Measurements from ENCODE around the gene GPR35.
"Not testable (repeated sequence)": the region's sequence is repeated elsewhere in the genome, so short reads cannot be mapped to it uniquely, and the experiment has no call there.

Gene GPR35

DNA sequence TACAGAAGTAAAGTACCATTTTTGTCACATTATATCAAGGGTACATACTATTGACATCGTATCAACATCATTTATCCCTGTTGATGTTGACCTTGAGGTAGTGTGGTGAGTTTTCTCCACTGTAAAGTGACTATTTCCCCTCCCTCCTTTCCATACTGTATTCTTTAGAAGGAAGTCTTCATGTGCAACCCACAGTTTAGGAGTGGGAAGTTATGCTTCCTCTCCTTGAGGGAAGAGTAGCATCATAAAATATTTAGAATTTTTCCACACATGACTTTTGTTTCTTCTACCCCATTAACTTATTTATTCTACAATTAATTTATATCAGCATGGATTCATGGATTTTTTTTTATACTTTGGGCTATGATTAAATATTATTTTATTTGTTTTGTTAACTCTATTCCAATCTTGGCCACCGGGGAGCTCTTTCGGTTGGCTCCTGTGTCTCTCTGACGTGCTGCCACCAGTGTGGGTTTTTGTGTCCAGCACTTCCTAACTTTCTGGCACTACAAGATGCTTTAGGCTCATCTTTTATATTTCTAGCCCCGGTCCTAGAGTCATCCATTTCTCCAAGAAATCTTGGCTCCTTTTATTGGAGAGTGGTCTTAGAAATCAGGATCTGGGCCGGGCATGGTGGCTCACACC lies 38.4 kb downstream of the GPR35 start:
- DNase-seq, result no peak

DNA sequence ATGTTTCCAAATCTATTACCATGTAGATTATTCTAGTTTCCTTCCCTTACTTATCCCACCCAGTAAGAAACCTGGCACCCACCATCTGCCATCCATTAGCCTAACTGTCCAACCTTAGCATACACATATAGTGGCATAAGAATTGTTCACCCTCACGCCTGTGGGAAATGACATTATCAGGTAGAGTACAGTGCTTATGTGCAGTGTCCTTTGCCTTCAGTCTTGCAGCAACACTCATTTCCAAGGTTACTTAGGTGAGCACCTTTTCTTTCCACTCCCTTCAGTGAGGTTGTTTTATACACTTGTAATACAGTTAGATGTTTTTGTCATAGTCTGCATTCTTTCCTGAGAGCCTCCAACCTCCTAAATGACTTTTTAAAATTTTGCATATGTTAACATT lies 39.3 kb downstream of the GPR35 start:
- DNase-seq, result no peak

DNA sequence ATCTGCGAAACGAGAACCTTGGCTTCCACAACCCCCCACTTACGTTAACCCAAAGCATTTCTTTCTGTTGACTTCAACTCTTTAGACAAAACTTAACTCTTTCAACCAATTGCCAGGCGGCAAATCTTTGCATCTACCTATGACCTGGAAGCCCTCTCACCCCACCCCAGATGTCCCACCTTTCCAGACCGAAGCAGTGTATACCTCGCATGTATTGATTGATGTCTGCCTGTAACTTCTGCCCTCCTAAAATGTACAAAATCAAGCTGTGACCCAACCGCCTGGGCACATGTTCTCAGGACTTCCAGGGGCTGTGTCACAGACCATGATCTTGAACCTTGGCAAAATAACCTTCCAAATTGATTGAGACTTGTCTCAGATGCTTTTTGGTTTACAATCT lies 45.1 kb downstream of the GPR35 start:
- no peak for DNase-seq

DNA sequence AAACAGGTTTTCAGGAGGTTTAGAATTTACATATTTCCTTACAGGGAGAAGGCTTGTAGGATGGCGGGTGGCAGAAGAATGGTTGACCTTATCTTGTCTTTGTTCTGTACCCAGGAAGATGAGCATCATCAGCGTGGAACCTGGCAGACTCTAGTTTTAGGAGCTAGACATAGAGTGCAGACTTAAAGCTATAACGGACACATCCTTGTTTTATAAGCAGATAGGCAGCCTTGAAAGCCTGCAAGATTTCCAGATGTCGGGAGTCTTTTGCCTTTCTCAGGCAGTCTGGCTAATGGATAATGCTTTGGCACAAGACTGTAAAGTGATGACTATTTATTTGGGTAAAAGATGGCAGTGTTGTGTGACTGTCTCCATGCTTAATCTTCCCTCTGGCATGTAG lies 45.7 kb downstream of the GPR35 start:
- DNase-seq, result no peak

DNA sequence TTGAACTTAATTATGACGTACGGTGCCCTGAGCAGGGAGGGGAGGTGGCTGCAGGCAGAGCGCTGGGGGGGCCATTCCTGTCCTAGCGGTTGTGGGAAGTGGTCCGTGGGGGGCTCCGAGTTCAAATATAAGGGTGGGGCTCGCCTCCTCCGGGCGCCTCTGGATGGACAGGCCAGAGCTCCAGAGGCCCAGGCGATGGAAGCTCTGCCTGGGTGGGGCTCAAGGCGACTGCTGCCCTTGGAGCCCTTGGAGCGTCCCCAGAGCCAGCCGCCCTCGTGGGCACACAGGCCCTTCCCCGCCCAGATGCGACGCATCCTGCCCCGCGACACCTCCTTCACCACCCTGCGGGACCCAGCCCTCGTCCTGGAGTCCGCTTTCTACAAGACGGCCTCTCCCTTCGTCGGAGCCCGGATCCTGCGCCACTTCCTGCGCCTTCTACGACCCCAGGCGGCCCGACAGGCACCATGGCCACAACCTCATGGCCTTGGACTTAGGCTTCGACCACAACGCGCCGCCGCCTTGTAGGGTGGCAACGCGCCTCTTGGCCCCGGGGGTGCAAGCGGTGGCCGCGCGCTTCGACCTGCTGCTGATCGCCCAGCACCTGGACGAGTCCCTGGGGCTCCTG lies 46.9 kb downstream of the GPR35 start:
- no peak for DNase-seq

DNA sequence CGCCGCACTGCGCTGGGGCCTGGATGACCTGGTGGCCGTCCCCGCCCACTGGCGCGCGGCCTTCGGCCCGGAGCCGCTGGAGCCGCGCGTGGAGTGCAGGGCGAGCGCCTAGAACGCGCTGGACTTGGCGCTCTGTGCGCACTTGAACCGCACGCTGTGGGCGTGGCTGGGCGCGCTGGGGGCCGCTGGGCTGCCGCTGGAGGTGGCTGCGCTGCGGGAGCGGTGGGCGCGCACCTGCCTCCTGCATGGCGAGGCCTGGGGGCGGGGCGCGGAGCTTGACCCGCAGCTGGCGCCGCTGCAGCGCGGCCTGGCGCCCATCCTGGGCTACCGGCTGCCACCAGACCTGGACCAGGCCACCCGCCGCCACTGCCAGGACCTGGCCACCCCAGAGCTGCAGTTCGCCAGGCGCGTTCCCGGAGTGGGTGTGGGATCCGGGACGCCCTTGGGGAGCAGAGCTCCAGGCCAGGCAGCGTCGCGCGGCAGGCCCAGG lies 47.5 kb downstream of the GPR35 start:
- DNase-seq, result no peak

DNA sequence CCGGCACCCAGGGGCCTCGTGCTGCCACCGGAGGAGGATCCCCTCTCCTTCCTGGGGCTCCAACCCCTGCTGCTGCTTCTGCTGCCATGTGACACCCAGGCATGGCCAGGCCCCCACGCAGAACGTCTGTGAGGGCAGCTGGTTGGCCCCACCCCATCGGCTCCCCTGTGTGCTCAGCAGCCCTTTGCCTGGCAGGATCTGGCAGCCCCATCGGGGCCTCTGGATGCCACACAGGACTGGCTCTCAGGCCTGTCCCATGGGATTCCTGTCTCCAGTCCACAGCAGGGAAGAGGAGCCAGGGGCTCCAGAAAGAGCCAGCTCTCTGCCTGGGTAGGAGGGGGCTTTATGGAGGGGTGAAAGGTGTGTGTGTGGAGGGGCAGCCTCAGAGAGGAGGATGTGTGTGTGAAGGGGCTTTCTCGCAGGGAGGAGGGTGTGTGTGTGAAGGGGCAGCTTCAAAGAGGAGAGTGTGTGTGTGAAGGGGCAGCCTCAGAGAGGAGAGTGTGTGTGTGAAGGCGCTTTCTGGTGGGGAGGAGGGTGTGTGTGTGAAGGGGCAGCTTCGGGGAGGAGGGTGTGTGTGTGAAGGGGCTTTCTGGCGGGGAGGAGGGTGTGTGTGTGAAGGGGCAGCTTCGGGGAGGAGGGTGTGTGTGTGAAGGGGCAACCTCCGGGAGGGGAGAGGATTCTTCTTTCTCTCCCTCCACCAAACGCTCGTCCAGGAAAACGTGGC lies 49.3 kb downstream of the GPR35 start:
- not testable (repeated sequence) for DNase-seq

DNA sequence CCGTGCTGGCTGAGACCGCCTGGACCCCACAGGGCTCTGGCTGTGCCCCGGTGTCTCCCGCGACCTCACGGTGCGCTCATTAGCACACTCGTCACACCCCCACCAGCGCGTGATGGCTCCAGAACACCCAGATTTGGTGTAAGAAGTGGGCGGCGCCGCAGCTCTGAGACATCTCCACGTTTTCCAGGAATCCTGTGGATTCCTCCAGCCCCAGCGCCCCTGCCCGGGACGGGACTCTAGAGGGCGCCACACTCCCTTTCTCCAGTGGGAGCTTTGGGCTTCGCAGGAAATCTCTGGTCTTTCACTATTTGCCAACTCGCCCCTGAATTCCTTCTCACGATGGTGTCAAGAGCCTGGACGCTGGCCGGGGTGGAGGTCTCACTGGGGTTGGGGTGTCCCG lies 50.1 kb downstream of the GPR35 start:
- DNase-seq, result not testable (repeated sequence)

DNA sequence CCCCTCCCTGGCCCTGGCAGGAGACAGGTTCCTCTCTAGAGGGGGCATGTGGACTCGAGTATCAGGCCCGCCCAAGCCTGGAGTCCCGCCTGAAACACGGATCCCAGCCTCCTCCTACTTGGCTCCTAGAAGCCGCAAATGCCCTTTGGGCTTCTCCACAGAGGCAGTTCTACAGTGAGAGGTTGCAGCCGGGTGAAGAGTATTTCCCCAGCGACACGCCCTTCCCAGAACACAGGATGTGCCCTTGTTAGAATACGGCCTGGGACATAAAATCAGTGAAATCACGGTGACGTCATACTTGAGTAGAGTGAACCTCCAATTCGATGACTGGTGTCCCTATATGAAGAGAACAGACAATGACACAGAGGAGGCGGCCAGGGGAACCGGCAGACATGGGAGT lies 52.8 kb downstream of the GPR35 start:
- not testable (repeated sequence) for DNase-seq

DNA sequence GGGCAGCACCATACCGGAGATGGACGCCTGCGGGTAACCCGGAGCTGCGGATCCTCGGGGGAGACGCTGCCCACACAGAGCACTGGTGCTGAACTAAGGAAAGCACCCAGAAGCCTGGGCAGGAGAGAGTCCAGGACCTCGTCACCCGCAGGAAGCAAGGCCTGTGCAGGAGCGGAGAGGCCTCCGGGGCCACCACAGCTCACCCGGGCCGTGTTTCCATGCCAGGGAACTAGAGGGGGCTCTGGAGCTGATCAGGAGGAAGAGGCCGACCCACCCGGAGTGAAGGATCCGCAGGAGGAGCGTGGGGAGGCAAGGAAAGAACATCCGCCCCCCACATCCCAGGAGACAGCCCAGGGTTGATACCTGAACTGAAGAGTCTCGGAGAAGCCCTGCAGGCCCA lies 53.6 kb downstream of the GPR35 start:
- DNase-seq, result not testable (repeated sequence)

DNA sequence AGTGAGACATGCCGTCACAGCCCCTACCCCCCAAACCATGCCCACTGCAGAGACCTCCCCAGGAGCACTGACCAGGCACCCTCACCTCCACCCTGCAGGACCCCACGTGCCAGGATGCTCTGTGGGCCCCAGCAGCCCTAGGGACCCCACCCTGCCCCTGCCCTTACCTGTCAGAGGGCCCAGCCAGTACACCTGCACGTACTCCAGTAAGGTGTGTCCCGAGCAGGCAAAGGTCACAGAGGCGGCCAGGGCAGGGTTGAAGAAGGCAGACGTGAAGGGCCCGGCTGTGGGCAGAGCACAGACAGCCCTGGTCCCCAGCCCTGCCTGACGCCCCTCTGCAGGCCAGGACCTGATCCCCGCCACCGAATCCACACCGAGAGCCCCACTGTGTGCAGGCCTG lies 54.9 kb downstream of the GPR35 start:
- DNase-seq, result not testable (repeated sequence)
